Measurements from ENCODE around the gene TNFRSF1A.

The TNFRSF1A gene

GRCh38 chr12:6341417-6342139, at the start of gene TNFRSF1A:
Gene TNFRSF1A, minus strand, starts transcription at chr12:6342076. Its CDS starts 262 bp downstream, at chr12:6341814.
- peak; percentile 85 for DNase-seq

- no peak for DNase-seq
These were observed 49.1 kb upstream of the TNFRSF1A start for GRCh38 chr12:6391013-6391412.

- DNase-seq = no peak
These were observed 48.4 kb upstream of the TNFRSF1A start for GRCh38 chr12:6390084-6390799.

- no peak for DNase-seq
These were observed 45.7 kb upstream of the TNFRSF1A start for GRCh38 chr12:6387541-6387940.

- no peak for DNase-seq
These were observed 44.6 kb upstream of the TNFRSF1A start for GRCh38 chr12:6386491-6386890.

- no peak for DNase-seq
These were observed 44.2 kb upstream of the TNFRSF1A start for GRCh38 chr12:6386038-6386437.

- DNase-seq = no peak
These were observed 42.9 kb upstream of the TNFRSF1A start for GRCh38 chr12:6384499-6385436.

GRCh38 chr12:6383572-6384498, 42.0 kb upstream of the TNFRSF1A start, which contains the start of gene LTBR:
Gene LTBR, plus strand, starts transcription at chr12:6384162. Its CDS starts 197 bp downstream, at chr12:6384359.
- peak; percentile 80 for DNase-seq

GRCh38 chr12:6382982-6383381, 41.1 kb upstream of the TNFRSF1A start:
- DNase-seq = no peak

- no peak for DNase-seq
These were observed 40.5 kb upstream of the TNFRSF1A start for GRCh38 chr12:6382371-6382770.

- no peak for DNase-seq
These were observed 38.6 kb upstream of the TNFRSF1A start for GRCh38 chr12:6380141-6381121.

- no peak for DNase-seq
These were observed 37.0 kb upstream of the TNFRSF1A start for GRCh38 chr12:6378709-6379472.

- no peak for DNase-seq
These were observed 35.8 kb upstream of the TNFRSF1A start for GRCh38 chr12:6377667-6377994.

- DNase-seq = no peak
These were observed 35.2 kb upstream of the TNFRSF1A start for GRCh38 chr12:6376870-6377666.

GRCh38 chr12:6376079-6376869, 34.4 kb upstream of the TNFRSF1A start:
- peak; percentile 48 for DNase-seq

GRCh38 chr12:6375269-6376078, 33.6 kb upstream of the TNFRSF1A start, which contains the start of gene SCNN1A:
Gene SCNN1A, minus strand, starts transcription at chr12:6375563. Its CDS starts 780 bp downstream, at chr12:6374783.
- DNase-seq = no peak

- DNase-seq = no peak
These were observed 32.9 kb upstream of the TNFRSF1A start for GRCh38 chr12:6374786-6375160.
